Hepatocyte (in vitro differentiated cells): ENCODE results near the gene CECR2. TPM values are rescaled to one million over a fixed set of nuclear protein-coding genes. Genes with fewer than 3 reads are reported as not detected.

ENCODE experiments used
- DNase-seq: peaks from one replicate; pipeline ENCODE4 v3.0.0-alpha.2; 2016; ENCODE audit warnings: low spot score
- H2AFZ ChIP-seq: fragments of 200-600 bp; sonication (generic); 2 replicates; pipeline ENCODE4 v1.6.0; 2016; ENCODE audit warnings: antibody characterized with exemption, mild to moderate bottlenecking
- H3K27ac ChIP-seq: fragments of 200-600 bp; sonication (generic); 2 replicates; pipeline ENCODE4 v1.5.1; 2016; ENCODE audit warnings: mild to moderate bottlenecking
- H3K27me3 ChIP-seq: fragments of 200-600 bp; sonication (generic); 2 replicates; pipeline ENCODE4 v1.6.1; 2016
- H3K36me3 ChIP-seq: fragments of 200-600 bp; sonication (generic); replicated peaks from 2 replicates; pipeline ENCODE4 v1.5.1; 2016; ENCODE audit warnings: low read depth; ENCODE audit not compliant: insufficient read depth
- H3K4me1 ChIP-seq: fragments of 200-600 bp; sonication (generic); 2 replicates; pipeline ENCODE4 v1.5.1; 2016; ENCODE audit warnings: mild to moderate bottlenecking, moderate library complexity; ENCODE audit not compliant: insufficient read depth
- H3K4me2 ChIP-seq: fragments of 200-600 bp; sonication (generic); 2 replicates; pipeline ENCODE4 v1.6.0; 2016
- H3K4me3 ChIP-seq: fragments of 200-600 bp; sonication (generic); 2 replicates; pipeline ENCODE4 v1.5.1; 2016; ENCODE audit warnings: mild to moderate bottlenecking
- H3K79me2 ChIP-seq: fragments of 200-600 bp; sonication (generic); 2 replicates; pipeline ENCODE4 v1.6.0; 2017; ENCODE audit warnings: mild to moderate bottlenecking
- H3K9me2 ChIP-seq: fragments of 200-600 bp; sonication (generic); replicated peaks from 2 replicates; pipeline ENCODE4 v1.6.0; 2017; ENCODE audit warnings: mild to moderate bottlenecking; ENCODE audit not compliant: insufficient read depth
- H3K9me3 ChIP-seq: fragments of 200-600 bp; sonication (generic); 2 replicates; pipeline ENCODE4 v1.5.1; 2016; ENCODE audit warnings: low read depth, mild to moderate bottlenecking
- H4K20me1 ChIP-seq: fragments of 200-600 bp; sonication (generic); 2 replicates; pipeline ENCODE4 v1.6.0; 2016; ENCODE audit warnings: mild to moderate bottlenecking; ENCODE audit not compliant: insufficient read depth, poor library complexity, severe bottlenecking
- CTCF ChIP-seq: fragments of 200-600 bp; sonication (generic); IDR thresholded peaks from 2 replicates; pipeline ENCODE4 v1.5.1; 2016; ENCODE audit warnings: antibody characterized with exemption, mild to moderate bottlenecking; ENCODE audit not compliant: poor library complexity
- EZH2 ChIP-seq: fragments of 200-600 bp; sonication (generic); IDR thresholded peaks from 2 replicates; pipeline ENCODE4 v1.6.1; 2016; ENCODE audit warnings: antibody characterized with exemption, mild to moderate bottlenecking, borderline replicate concordance
- EZH2phosphoT487 ChIP-seq: fragments of 200-600 bp; sonication (generic); IDR thresholded peaks from one replicate; pipeline ENCODE4 v1.6.1; 2018; ENCODE audit warnings: antibody characterized with exemption, mild to moderate bottlenecking, low read depth, moderate library complexity; ENCODE audit not compliant: unreplicated experiment, severe bottlenecking
- WGBS: methylation state at CpG from one replicate; pipeline ENCODE4 v1.1.6; 2016; ENCODE audit warnings: low lambda C conversion rate; ENCODE audit errors: missing lambda C conversion rate; 5-methylcytosine and 5-hydroxymethylcytosine counted together
- polyA plus RNA-seq: library from polyadenylated mRNA; unstranded; fragments of >200 nt; fragmentation: Nextera tagmentation; extraction: Ambion mirVana; gene quantifications from 2 replicates; pipeline ENCODE4 v1.2.1, GENCODE V29; 2016
- total RNA-seq: library from RNA; depleted of rRNA; stranded (reverse); fragments of >200 nt; gene quantifications from 2 replicates; pipeline ENCODE4 v1.2.3, GENCODE V29; 2014

CECR2 gene
- total and polyA plus RNA-seq, 2 experiments from 2014 or later, result 2.2 to 3.6 TPM

GRCh38 chr22:17508110-17508509, 138.8 kb downstream of the CECR2 start:
- no peak for DNase-seq
- Histone ChIP-seq H2AFZ (no peak overlapping the region), H3K27me3 (no peaks in the 10 kb centered on the region), H3K4me3 (no peak overlapping the region), H4K20me1 (no peaks in the 10 kb centered on the region), H3K36me3 (no peaks in the 10 kb centered on the region), H3K4me2 (no peak overlapping the region), H3K79me2 (no peaks in the 10 kb centered on the region), H3K9me2 (no peaks in the 10 kb centered on the region), H3K9me3 (no peaks in the 10 kb centered on the region), H3K27ac (no peak overlapping the region), H3K4me1 (no peaks in the 10 kb centered on the region)
- WGBS, result 96% methylated on average over 3 of the region's 3 CpGs
- TF ChIP-seq EZH2, result no peak
- no peak for TF ChIP-seq EZH2phosphoT487
- TF ChIP-seq CTCF, result no peak

GRCh38 chr22:17512960-17513359, 143.7 kb downstream of the CECR2 start:
- Histone ChIP-seq H3K9me2 (no peaks in the 10 kb centered on the region), H4K20me1 (no peaks in the 10 kb centered on the region), H3K4me3 (no peak overlapping the region), H2AFZ (no peak overlapping the region), H3K9me3 (no peaks in the 10 kb centered on the region), H3K36me3 (no peaks in the 10 kb centered on the region), H3K4me2 (no peak overlapping the region), H3K27me3 (no peaks in the 10 kb centered on the region), H3K4me1 (no peaks in the 10 kb centered on the region), H3K27ac (no peak overlapping the region), H3K79me2 (no peaks in the 10 kb centered on the region)
- no peak for DNase-seq
- WGBS, result 98% methylated on average over 4 of the region's 4 CpGs
- TF ChIP-seq CTCF (no peak), EZH2phosphoT487 (no peak), EZH2 (no peak)

GRCh38 chr22:17513612-17514011, 144.4 kb downstream of the CECR2 start:
- no peak overlapping the region for H3K4me2 ChIP-seq
- TF ChIP-seq EZH2 (no peak), CTCF (no peak), EZH2phosphoT487 (no peak)
- no peaks in the 10 kb centered on the region for H3K79me2 ChIP-seq
- H3K9me2 ChIP-seq, result no peaks in the 10 kb centered on the region
- 69% methylated on average over 2 of the region's 2 CpGs for WGBS
- no peak overlapping the region for H2AFZ ChIP-seq
- H4K20me1 ChIP-seq, result no peaks in the 10 kb centered on the region
- H3K4me1 ChIP-seq, result no peaks in the 10 kb centered on the region
- no peak overlapping the region for H3K27ac ChIP-seq
- no peak overlapping the region for H3K4me3 ChIP-seq
- no peak for DNase-seq
- H3K9me3 ChIP-seq, result no peaks in the 10 kb centered on the region
- H3K36me3 ChIP-seq, result no peaks in the 10 kb centered on the region
- H3K27me3 ChIP-seq, result no peaks in the 10 kb centered on the region

- WGBS, result 89% methylated on average over 7 of the region's 7 CpGs
- no peaks in the 10 kb centered on the region for H3K4me1 ChIP-seq
Observed at GRCh38 chr22:17514084-17514483, 144.8 kb downstream of the CECR2 start.

More at GRCh38 chr22:17514084-17514483, 144.8 kb downstream of the CECR2 start:
- H3K4me2 ChIP-seq, result no peak overlapping the region
- no peak overlapping the region for H3K27ac ChIP-seq
- no peaks in the 10 kb centered on the region for H3K79me2 ChIP-seq
- H3K27me3 ChIP-seq, result no peaks in the 10 kb centered on the region
- no peak overlapping the region for H3K4me3 ChIP-seq
- H3K9me3 ChIP-seq, result no peaks in the 10 kb centered on the region
- no peak for DNase-seq
- no peaks in the 10 kb centered on the region for H3K9me2 ChIP-seq
- H3K36me3 ChIP-seq, result no peaks in the 10 kb centered on the region
- no peaks in the 10 kb centered on the region for H4K20me1 ChIP-seq
- no peak overlapping the region for H2AFZ ChIP-seq
- no peak for TF ChIP-seq EZH2
- TF ChIP-seq CTCF, result no peak
- no peak for TF ChIP-seq EZH2phosphoT487
